HG02885 (cell line): ENCODE results near the gene ACTR3C.
"Not testable (repeated sequence)": the region's sequence is repeated elsewhere in the genome, so short reads cannot be mapped to it uniquely, and the experiment has no call there.

Experiments used
- ATAC-seq: cut with Tn5 transposase; IDR thresholded peaks from one replicate; pipeline ENCODE4 v1.9.1; 2021; ENCODE audit warnings: mild to moderate bottlenecking; ENCODE audit not compliant: unreplicated experiment, poor library complexity

ACTR3C gene

DNA sequence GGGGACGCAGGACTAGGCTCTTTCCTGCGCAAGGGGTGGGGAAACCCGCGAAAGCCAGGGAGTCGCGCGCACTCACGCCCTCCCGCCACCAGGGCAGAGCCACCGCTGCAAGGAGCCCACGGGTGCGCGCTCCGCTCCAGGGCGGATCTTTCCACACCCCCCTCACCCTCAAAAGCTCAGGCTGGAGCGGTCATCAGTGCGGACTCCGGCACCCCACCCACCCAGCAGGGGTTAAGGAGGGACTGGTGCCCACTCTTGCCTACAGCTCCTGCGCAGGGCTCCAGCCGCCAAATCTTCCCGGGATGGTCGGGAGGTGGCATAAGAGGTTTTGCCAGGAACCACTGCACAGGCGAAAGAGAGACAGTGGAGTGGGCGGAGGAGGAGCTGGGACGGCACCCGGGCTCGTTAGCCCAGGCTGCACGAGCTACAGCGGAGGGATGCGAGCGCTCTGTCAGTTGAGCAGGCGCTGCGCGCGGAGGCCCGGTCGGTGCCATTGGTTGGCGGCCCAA lies 102.6 kb downstream of the ACTR3C start:
- ATAC-seq = not testable (repeated sequence)

- not testable (repeated sequence) for ATAC-seq
Observed at GRCh38 chr7:150219941-150220658, 103.2 kb downstream of the ACTR3C start.

DNA sequence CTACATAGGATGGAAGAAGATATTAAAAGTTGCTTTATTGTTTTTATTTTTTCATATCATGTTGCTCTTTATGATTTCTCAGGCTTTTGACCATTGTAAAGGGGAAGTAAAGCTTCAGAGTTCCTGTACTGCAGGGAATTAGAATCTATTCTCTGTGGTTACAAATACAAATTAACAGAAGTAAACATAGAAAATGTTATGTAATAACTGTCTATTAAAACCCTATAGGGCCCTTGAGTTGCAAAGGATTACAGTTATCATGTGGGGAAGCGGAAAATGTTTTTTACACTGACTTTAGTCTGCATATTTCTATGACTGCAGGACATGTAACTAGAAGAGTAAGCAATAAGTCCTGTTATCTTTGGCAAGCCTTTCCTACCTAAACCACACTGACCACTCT lies 116.5 kb downstream of the ACTR3C start:
- not testable (repeated sequence) for ATAC-seq

DNA sequence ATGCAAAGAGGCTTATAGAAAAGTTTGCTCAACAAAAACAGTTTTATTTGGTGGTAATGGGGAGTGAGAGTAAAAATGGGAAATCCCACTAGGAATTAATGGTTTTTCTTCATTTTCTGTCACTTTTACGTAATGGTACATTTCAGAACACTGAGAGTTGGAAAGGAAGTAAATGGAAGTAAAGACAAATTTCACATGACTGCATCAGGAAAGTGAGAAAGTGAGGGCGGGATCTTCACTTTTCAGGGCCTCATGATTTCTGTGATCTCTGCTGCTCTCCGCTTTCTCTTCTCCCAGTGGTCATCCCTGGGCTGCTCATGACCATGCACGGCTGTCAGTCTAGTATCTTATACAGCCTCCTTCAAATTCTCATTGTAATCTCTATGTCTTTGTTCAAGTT lies 117.5 kb downstream of the ACTR3C start:
- ATAC-seq = not testable (repeated sequence)

GRCh38 chr7:150204577-150204976 lies 118.8 kb downstream of the ACTR3C start:
- not testable (repeated sequence) for ATAC-seq

- ATAC-seq = not testable (repeated sequence)
Observed at GRCh38 chr7:150202894-150203293, 120.5 kb downstream of the ACTR3C start.
